Neural cell (in vitro differentiated cells): ENCODE data around the gene LRRC27. TPM values are rescaled to one million over a fixed set of nuclear protein-coding genes. Genes with fewer than 3 reads are reported as not detected.

Experiments
- H2AFZ ChIP-seq: fragments of 200-600, 300-800 bp; sonication (generic), shearing (Covaris generic); 2 replicates; pipeline ENCODE4 v1.6.0; 2014; ENCODE audit warnings: low read depth, mild to moderate bottlenecking, antibody characterized with exemption, low read length, moderate library complexity
- H3F3A ChIP-seq: fragments of 200-600 bp; shearing (Covaris generic); 2 replicates; pipeline ENCODE4 v1.6.1; 2016; ENCODE audit warnings: mild to moderate bottlenecking, moderate library complexity, mixed read lengths, antibody characterized with exemption, low read length; ENCODE audit not compliant: insufficient read depth, poor library complexity, severe bottlenecking
- H3K27ac ChIP-seq: fragments of 200-600, 300-800 bp; sonication (generic), shearing (Covaris generic); 2 replicates; pipeline ENCODE4 v1.5.1; 2014; ENCODE audit warnings: mild to moderate bottlenecking, low read length, moderate library complexity
- H3K27me3 ChIP-seq: fragments of 300-800, 200-600 bp; sonication (generic), shearing (Covaris generic); 2 replicates; pipeline ENCODE4 v1.6.0; 2014; ENCODE audit warnings: mild to moderate bottlenecking, low read depth, low read length, moderate library complexity; ENCODE audit not compliant: insufficient read depth
- H3K36me3 ChIP-seq: fragments of 300-800, 200-600 bp; sonication (generic), shearing (Covaris generic); 2 replicates; pipeline ENCODE4 v1.5.1; 2014; ENCODE audit warnings: mild to moderate bottlenecking, antibody characterized with exemption, low read length, moderate library complexity; ENCODE audit not compliant: insufficient read depth
- H3K4me2 ChIP-seq: fragments of 300-800, 200-600 bp; sonication (generic), shearing (Covaris generic); 2 replicates; pipeline ENCODE4 v1.6.0; 2014; ENCODE audit warnings: mild to moderate bottlenecking, low read length
- H3K4me3 ChIP-seq: fragments of 300-800, 200-600 bp; sonication (generic), shearing (Covaris generic); 2 replicates; pipeline ENCODE4 v1.5.1; 2014; ENCODE audit warnings: mild to moderate bottlenecking, low read length, moderate library complexity
- H3K79me2 ChIP-seq: fragments of 200-600 bp; shearing (Covaris generic); replicated peaks from 2 replicates; pipeline ENCODE4 v1.6.0; 2014; ENCODE audit warnings: mild to moderate bottlenecking, low read length, moderate library complexity; ENCODE audit not compliant: insufficient read depth
- H3K9ac ChIP-seq: fragments of 300-800, 200-600 bp; sonication (generic), shearing (Covaris generic); 2 replicates; pipeline ENCODE4 v1.6.1; 2016; ENCODE audit warnings: mild to moderate bottlenecking, low read length, mixed read lengths
- H3K9me2 ChIP-seq: fragments of 200-600 bp; shearing (Covaris generic); 2 replicates; pipeline ENCODE4 v1.6.1; 2016; ENCODE audit warnings: mild to moderate bottlenecking, low read length, mixed read lengths; ENCODE audit not compliant: insufficient read depth
- H3K9me3 ChIP-seq: fragments of 200-600, 300-800 bp; sonication (generic), shearing (Covaris generic); 2 replicates; pipeline ENCODE4 v1.6.1; 2016; ENCODE audit warnings: mild to moderate bottlenecking, mixed run types, low read length, moderate library complexity, mixed read lengths
- H4K20me1 ChIP-seq: fragments of 200-600 bp; shearing (Covaris generic); 2 replicates; pipeline ENCODE4 v1.6.1; 2016; ENCODE audit warnings: mild to moderate bottlenecking, mixed run types; ENCODE audit not compliant: insufficient read depth
- EP300 ChIP-seq: fragments of 450-650 bp; conservative IDR thresholded peaks from 2 replicates; pipeline ENCODE4 v1.6.1; 2014; ENCODE audit warnings: antibody characterized with exemption, mild to moderate bottlenecking, moderate library complexity; ENCODE audit not compliant: poor library complexity, severe bottlenecking
- EZH2 ChIP-seq: fragments of 200-600, 300-800 bp; shearing (Covaris generic), sonication (generic); IDR thresholded peaks from 2 replicates; pipeline ENCODE4 v1.6.1; 2014; ENCODE audit warnings: antibody characterized with exemption, low read length, borderline replicate concordance, mild to moderate bottlenecking; ENCODE audit not compliant: insufficient read depth, poor library complexity, severe bottlenecking
- MXI1 ChIP-seq: fragments of 450-650 bp; conservative IDR thresholded peaks from 2 replicates; pipeline ENCODE4 v1.6.1; 2014; ENCODE audit warnings: antibody characterized with exemption, mild to moderate bottlenecking; ENCODE audit not compliant: poor library complexity, severe bottlenecking
- POLR2AphosphoS5 ChIP-seq: IDR thresholded peaks from 2 replicates; pipeline ENCODE4 v1.6.1; 2012
- RAD21 ChIP-seq: fragments of 450-650 bp; conservative IDR thresholded peaks from 2 replicates; pipeline ENCODE4 v1.6.1; 2014; ENCODE audit warnings: antibody characterized with exemption, mild to moderate bottlenecking, moderate library complexity
- SMC3 ChIP-seq: fragments of 450-650 bp; conservative IDR thresholded peaks from 2 replicates; pipeline ENCODE4 v1.6.1; 2014; ENCODE audit warnings: antibody characterized with exemption, mild to moderate bottlenecking, moderate library complexity; ENCODE audit not compliant: poor library complexity
- TAF1 ChIP-seq: IDR thresholded peaks from 2 replicates; pipeline ENCODE4 v1.6.1; 2012; ENCODE audit warnings: low read depth
- polyA plus RNA-seq: library from polyadenylated mRNA; depleted of rRNA; stranded (reverse); fragments of >200 nt; gene quantifications from 2 replicates; pipeline ENCODE4 v1.2.3, GENCODE V29; 2014
- TF ChIP-seq, protein P1 (sequence below): fragments of 450-650 bp; IDR thresholded peaks from 2 replicates; pipeline ENCODE4 v1.5.1; 2014; ENCODE audit warnings: antibody characterized with exemption, mild to moderate bottlenecking, moderate library complexity; ENCODE audit not compliant: poor library complexity, severe bottlenecking
- TF ChIP-seq, protein P2 (sequence below): IDR thresholded peaks from 2 replicates; pipeline ENCODE4 v1.6.1; 2012; ENCODE audit warnings: borderline replicate concordance

LRRC27 gene
- polyA plus RNA-seq, 1 donor from 2014 or later: 26.7 TPM

DNA sequence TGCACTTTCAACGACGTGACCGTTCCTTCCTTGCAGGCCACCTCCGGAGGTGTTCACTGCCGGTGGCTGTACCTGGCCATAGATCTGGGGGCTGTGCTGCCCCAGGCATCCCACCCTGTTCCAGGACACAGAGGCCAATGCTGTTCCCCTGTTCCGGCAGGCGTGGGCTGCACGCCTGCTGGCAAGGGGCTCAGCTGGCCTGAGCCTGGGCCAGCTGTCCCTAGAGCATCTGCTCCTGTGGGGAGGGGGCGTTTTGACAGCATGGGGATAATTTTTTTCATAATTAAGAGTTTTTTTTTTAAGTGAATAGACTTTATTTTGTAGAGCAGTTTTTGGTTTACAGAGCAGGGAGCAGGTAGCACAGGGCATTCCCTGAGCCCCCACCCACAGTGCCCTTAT, 93.8 kb downstream of the LRRC27 start:
- TF ChIP-seq SMC3 (no peak), EP300 (no peak), EZH2 (no peak), RAD21 (no peak), POLR2AphosphoS5 (no peak), MXI1 (no peak), TAF1 (no peak)
- TF ChIP-seq, protein P1, sequence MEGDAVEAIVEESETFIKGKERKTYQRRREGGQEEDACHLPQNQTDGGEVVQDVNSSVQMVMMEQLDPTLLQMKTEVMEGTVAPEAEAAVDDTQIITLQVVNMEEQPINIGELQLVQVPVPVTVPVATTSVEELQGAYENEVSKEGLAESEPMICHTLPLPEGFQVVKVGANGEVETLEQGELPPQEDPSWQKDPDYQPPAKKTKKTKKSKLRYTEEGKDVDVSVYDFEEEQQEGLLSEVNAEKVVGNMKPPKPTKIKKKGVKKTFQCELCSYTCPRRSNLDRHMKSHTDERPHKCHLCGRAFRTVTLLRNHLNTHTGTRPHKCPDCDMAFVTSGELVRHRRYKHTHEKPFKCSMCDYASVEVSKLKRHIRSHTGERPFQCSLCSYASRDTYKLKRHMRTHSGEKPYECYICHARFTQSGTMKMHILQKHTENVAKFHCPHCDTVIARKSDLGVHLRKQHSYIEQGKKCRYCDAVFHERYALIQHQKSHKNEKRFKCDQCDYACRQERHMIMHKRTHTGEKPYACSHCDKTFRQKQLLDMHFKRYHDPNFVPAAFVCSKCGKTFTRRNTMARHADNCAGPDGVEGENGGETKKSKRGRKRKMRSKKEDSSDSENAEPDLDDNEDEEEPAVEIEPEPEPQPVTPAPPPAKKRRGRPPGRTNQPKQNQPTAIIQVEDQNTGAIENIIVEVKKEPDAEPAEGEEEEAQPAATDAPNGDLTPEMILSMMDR: no peak
- TF ChIP-seq, protein P2, sequence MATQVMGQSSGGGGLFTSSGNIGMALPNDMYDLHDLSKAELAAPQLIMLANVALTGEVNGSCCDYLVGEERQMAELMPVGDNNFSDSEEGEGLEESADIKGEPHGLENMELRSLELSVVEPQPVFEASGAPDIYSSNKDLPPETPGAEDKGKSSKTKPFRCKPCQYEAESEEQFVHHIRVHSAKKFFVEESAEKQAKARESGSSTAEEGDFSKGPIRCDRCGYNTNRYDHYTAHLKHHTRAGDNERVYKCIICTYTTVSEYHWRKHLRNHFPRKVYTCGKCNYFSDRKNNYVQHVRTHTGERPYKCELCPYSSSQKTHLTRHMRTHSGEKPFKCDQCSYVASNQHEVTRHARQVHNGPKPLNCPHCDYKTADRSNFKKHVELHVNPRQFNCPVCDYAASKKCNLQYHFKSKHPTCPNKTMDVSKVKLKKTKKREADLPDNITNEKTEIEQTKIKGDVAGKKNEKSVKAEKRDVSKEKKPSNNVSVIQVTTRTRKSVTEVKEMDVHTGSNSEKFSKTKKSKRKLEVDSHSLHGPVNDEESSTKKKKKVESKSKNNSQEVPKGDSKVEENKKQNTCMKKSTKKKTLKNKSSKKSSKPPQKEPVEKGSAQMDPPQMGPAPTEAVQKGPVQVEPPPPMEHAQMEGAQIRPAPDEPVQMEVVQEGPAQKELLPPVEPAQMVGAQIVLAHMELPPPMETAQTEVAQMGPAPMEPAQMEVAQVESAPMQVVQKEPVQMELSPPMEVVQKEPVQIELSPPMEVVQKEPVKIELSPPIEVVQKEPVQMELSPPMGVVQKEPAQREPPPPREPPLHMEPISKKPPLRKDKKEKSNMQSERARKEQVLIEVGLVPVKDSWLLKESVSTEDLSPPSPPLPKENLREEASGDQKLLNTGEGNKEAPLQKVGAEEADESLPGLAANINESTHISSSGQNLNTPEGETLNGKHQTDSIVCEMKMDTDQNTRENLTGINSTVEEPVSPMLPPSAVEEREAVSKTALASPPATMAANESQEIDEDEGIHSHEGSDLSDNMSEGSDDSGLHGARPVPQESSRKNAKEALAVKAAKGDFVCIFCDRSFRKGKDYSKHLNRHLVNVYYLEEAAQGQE: no peak
- Histone ChIP-seq H3K4me3 (no peak overlapping the region), H3K36me3 (no peaks in the 10 kb centered on the region), H3K4me2 (no peak overlapping the region), H3K27ac (no peak overlapping the region), H4K20me1 (no peaks in the 10 kb centered on the region), H3K79me2 (no peaks in the 10 kb centered on the region), H2AFZ (no peak overlapping the region), H3K9ac (no peak overlapping the region), H3K9me2 (no peaks in the 10 kb centered on the region), H3K9me3 (no peaks in the 10 kb centered on the region), H3F3A (no peaks in the 10 kb centered on the region), H3K27me3 (no peaks in the 10 kb centered on the region)

DNA sequence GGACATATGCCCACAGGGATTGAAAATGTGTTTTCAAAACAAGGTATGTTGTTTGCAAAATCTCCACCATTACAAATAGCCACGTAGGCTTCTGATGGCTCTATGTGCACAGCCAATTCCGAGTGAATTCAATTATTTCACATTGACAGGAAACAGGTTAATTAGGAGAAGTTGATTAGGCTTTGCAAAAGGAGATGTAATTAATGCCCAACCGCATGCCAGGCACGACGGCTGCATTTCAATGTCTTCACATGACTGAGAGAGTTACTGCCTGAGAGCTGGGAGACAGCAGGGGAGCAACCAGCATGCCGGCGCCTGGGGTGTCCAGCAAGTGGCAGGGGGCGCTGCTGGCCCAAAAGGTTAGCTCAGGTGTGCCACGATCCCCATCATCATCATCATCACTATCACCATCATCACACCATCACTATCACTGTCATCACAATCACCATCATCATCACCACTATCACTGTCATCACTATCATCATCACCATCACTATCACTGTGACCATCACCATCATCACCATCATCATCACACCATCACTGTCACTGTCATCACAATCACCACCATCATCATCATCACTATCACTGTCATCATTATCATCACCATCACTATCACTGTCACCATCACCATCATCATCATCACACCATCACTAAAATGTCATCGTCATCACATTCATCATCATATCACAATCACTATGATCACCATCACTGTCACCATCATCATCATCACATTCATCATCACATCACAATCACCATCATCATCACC, 95.2 kb downstream of the LRRC27 start:
- Histone ChIP-seq H3K27me3 (no peaks in the 10 kb centered on the region), H3K9me3 (no peaks in the 10 kb centered on the region), H3F3A (no peaks in the 10 kb centered on the region), H3K9me2 (no peaks in the 10 kb centered on the region), H3K27ac (no peak overlapping the region), H2AFZ (no peak overlapping the region), H3K9ac (no peak overlapping the region), H3K4me2 (no peak overlapping the region), H3K79me2 (no peaks in the 10 kb centered on the region), H4K20me1 (no peaks in the 10 kb centered on the region), H3K4me3 (no peak overlapping the region), H3K36me3 (no peaks in the 10 kb centered on the region)
- no peak for TF ChIP-seq EZH2
- TF ChIP-seq, protein P2: no peak
- TF ChIP-seq EP300: no peak
- TF ChIP-seq TAF1: no peak
- TF ChIP-seq, protein P1: no peak
- no peak for TF ChIP-seq MXI1
- no peak for TF ChIP-seq RAD21
- no peak for TF ChIP-seq SMC3
- no peak for TF ChIP-seq POLR2AphosphoS5
